Stromal cell of bone marrow (primary cell): ENCODE data around the gene TSNAX.
"Not testable (repeated sequence)": the region's sequence is repeated elsewhere in the genome, so short reads cannot be mapped to it uniquely, and the experiment has no call there.

Experiments used
- DNase-seq: peaks from one replicate; pipeline ENCODE4 v3.0.0-alpha.2; 2012; ENCODE audit warnings: low read depth

The TSNAX gene

DNA sequence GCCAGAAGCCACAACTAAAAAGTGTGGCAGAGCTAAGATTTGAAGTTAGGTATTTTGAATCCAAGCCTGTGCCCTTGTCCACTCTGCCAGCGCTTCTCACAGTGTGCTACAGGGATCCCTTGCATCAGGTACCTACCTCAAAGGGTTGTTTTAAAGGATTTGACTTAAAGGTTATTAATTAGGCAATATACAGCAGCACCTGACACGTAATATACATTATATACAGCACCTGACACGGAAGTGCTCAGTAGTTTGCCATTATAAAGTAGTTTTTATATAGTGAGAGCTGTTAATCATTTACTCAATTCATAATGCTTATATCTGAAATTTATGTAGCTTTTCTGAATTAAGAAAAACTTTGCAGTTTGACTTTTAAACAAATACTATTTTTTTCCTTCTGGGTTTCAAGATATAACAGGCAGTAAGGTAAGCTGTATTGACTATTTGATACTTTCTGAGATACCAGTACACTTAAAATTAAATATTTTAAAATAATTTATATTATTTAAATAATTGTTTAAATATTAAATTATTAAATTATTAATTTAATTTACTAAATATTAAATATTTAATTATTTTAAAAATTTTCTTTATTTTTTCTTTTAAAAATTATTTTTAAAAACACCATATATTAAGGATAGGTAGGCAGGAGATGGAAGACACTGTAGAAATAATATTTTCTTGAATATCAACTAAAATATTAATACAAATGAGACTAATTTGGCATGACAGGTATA, 33.3 kb downstream of the TSNAX start:
- no peak for DNase-seq

DNA sequence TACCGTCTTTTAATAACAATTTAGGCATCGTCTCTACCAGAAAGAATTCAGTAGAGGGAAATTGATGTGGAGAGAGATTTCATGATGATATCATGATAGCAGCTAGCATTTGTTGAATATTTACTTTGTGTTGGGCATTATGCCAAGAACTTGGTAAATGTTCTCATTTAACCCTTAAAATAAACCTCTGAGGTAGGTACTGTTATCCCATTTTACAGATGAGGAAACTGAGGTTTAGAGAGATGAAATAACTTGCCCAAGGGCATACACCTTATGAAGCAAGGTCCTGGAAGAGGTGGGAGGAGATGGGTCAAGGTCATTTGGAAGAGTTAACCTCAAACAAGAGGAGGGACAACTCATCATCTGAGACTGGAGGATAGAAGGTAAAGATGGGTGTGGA, 34.8 kb downstream of the TSNAX start:
- DNase-seq, result no peak

DNA sequence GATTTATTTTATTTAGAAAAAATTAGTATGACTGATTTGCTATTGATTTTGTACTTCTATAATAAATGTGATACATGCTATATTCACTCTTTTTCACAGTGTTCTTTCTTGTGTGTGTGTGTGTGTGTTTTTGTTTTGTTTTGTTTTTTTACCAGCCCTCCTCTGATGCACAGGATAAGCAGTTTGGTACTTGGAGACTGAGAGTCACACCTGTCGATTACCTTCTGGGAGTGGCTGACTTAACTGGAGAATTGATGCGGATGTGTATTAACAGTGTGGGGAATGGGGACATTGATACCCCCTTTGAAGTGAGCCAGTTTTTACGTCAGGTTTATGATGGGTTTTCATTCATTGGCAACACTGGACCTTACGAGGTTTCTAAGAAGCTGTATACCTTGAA, 35.9 kb downstream of the TSNAX start:
- no peak for DNase-seq

DNA sequence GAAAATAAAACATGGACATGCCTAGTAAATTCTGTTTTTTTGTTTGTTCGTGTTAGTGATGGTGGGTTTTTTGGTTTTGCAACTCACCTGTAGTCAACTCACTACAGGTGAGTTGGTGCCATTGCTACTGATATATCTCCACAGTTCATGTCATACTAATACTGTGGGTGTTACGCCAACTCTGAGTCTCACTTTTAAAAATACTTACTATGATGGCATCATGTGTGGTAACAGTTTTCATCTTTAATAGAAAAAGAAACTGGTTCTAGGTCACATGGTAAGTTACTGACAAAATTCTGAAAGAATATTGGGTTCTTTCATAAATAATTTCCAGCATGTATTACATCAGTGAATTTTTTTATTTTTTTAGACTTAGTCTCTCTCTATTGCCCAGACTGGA, 38.0 kb downstream of the TSNAX start:
- no peak for DNase-seq

DNA sequence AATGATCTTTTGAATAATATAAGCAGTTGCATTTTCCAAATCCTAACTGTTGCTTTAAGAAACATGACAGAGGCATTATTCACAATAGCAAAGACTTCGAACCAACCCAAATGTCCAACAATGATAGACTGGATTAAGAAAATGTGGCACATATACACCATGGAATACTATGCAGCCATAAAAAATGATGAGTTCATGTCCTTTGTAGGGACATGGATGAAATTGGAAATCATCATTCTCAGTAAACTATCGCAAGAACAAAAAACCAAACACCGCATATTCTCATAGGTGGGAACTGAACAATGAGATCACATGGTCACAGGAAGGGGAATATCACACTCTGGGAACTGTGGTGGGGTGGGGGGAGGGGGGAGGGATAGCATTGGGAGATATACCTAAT, 41.8 kb downstream of the TSNAX start:
- not testable (repeated sequence) for DNase-seq

DNA sequence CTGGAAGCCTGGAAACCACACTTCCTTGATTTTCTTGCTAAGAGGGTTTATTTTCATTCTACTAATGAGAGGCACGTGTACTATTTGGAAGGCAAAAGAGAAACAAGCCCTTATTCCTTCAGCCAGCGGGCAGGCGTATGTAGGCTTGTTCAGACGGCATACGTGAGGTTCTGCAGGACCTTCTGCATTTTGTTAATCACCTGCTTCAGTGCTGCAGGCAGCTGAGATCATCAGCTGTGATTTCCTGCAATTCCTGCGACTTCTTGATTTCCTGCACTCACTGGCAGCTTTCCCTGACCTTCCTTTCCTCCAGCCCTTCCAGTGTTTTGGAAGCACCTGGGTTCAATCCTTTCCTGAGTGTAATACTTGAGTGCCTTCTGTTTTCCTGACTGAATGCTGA, 43.4 kb downstream of the TSNAX start:
- DNase-seq, result no peak

DNA sequence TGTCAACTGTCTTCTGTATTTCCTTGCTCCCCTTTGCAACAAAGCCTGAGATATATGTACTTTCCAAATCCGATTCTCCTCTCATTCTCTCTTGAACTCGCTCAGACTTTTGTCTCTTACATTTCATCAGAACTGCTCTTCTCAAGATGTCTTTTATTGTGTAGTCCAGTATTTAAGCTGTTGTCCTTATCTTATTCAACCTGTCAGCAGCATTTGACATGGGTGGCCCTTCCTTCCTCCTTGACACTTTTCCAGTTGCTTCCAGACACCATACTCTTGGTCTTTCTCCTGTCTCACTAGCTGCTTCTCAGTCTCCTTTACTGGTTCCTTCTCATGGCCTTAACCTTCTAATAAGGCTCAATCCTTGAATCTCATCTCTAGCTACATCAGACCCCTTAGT, 47.0 kb downstream of the TSNAX start:
- DNase-seq, result no peak

DNA sequence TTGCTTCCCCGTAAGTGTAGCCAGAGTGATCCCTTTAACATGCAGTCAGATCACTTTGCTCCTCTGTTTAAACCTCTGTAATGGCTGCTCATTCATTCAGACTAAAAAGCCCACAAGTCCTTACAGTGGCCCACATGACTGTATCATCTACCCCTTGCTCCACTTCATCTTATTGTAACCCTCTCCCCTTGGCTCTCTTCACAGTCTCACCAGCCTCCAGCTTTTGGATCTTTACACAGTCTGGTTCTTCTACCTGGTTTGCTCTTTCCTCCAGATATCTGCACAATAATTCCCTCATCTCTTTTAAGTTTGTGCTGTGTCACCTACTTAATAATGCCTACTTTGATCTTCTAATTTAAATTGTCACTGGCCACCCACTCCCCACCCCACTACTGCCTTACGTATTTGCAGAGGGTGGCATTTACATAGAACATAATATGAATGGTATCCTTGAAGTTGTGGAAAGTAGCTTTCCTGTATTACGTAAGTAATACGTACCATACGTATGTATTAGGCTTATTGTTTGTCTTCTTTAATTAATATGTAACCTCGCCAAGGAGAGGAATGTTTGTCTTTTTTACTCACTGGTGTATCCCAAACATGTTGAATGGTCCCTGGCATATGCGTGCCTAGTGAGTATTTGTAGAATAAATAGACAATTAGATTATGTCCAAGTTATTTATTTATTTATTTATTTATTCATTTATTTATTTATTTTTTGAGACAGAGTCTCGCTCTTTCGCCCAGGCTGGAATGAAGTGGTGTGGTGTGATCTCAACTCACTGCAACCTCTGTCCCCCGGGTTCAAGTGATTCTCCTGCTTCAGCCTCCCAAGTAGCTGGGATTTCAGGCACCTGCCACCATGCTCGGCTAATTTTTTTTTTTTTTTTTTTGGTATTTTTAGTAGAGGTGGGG, 48.6 kb downstream of the TSNAX start:
- DNase-seq, result no peak

DNA sequence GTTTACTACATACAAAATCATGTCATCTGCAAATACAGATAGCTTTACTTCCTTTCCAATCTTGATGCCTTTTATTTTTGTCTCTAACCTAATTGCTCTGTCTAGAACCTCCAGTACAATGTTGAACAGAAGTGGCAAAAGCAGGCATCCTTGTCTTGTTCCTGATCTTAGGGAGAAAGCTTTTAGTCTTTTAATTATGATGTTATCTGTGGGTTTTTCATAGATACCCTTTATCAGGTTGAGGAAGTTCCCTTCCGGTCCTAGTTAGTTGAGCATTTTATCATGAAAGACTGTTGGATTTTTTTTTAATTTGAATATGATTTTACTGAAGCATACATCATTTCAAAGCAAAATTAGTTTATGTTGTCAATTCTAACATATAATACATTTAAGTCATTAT, 52.4 kb downstream of the TSNAX start:
- no peak for DNase-seq

DNA sequence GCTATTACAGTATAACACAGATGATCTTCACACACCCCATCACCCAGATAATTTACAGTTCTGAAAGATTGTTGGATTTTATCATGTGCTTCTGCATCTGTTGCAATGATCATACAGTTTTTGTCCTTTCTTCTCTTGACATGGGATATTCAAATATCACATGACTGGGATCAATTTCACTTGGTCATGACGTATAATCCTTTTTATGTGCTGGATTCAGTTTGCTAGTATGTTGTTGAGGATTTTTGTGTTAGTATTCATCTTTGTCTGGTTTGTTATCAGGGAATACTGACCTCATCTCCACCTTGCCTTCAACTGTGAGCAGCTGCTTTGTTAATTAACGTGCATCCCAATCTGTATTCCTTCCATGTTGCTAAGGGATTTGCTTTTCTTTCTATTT, 53.4 kb downstream of the TSNAX start:
- no peak for DNase-seq

DNA sequence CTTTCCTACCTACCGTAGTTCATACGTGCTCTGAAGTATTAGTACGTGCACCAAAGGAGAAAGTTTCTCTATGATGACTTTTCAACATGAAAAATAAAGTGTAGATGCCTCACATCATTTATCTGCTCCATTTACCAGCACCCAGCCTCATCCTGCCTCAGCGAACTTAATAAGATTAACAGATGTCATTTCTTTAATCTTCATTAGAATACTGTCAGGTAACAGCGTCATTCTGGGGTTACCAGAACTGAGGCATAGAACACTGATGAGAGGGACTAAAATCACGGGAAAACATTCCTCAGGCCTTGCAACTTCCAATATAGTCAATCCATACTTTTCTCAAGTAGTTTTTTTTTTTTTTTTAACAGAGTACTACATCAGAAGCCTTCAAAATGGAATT, 54.9 kb downstream of the TSNAX start:
- no peak for DNase-seq

DNA sequence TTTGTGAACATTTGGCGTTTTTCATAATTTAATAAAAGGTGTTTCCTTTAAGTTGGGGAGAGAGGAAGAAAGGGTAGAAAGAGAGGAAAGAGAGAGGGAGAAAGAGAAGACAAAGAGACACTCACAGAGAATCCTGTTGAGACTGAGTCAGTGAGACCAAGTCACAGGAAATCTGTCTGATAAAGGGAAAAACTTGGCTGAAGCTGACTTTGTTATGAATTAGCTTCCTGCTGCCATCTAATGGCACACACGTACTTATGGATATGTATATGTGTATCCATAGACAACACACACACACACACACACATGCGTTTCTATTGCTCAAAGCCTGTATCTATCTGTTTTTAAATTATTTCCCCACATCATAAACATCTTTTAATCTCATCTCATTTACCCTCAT, 55.6 kb downstream of the TSNAX start:
- peak; percentile 54 for DNase-seq

DNA sequence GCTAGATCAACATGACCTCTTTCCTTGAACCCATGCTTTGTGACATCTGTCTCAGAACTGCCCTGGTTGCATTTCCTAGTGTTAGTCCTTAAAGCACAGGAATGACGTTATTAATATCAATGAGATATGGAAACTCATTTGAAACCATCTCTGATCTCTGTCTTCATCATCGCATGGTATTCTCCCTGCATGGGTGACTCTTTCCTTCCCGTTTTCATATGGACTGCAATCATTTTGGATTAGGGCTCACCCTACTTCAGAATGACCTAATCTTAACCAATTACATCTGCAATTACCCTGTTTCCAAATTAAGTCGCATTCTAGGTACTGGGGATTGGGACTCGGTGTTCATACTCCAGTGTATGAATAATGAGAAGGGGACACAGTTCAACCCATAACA, 56.5 kb downstream of the TSNAX start:
- DNase-seq, result no peak

DNA sequence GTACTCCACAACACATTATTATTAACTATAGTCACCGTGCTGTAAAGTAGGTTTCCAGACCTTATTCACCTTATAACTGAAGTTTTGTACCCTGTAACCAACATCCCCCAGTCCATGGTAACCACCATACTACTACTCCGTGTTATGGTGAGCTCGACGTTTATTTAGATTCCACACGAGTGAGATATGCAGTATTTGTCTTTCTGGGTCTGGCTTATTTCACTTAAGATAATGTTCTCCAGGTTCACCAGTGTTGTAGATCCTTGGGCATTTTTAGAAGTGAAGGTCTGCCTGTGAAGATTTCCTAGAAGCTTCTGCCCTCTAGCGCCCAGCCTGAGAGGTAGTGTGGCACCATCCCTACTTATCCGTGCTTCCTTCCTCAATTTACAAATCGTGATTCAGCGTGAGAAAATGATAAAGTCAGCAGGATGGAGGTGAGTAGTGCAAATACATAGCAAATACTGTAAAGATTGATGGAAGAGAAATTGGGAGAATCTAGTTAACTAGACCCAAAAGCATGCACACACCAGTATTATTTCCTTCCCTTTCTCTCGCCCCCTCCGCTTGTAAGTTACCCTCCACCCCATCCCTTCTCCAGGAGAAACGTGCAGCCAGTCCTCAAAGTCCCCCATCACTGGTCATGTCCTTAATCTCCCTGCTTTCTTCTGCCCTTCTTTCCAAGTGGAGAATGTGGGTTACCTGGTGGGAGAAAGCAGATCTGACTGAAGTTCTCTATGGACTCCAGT, 62.2 kb downstream of the TSNAX start:
- peak; percentile 50 for DNase-seq

DNA sequence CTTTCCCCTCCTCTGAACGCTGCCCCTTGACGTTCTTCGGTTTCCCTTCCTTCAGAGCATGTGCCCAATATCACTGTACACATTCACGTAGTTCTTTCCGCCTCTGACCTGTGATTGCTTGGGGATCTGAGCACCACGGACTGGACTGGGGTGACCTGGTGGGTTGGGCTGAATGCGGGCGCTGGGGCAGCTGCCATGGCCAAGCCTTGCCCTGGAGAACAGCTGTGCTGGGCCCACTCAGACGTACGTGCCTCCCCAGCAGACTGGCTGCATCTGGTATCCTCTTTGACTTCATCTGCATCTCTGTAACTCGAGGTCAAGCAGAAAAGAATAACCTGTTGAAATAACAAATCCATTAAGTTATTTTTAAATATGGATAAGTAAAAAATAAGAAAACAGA, 63.0 kb downstream of the TSNAX start:
- DNase-seq, result no peak

DNA sequence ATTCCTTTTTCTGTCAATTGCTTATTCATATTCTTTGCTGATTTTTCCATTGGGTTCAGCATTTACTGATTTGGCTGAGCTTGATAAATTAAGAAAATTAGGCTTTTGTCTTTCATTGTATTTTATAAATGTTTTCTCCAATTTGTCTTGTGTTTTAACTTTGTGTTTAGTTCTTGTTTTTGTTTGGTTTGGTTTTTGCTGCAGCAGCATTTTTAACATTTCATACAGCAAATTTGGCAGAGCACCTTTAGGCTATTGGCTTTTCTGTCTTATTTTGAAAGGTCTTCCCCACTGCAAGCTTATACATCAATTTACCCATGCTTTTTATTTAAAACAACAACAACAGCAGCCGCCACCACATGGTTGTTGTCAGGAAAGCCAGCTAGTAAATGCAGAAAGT, 64.3 kb downstream of the TSNAX start:
- no peak for DNase-seq

DNA sequence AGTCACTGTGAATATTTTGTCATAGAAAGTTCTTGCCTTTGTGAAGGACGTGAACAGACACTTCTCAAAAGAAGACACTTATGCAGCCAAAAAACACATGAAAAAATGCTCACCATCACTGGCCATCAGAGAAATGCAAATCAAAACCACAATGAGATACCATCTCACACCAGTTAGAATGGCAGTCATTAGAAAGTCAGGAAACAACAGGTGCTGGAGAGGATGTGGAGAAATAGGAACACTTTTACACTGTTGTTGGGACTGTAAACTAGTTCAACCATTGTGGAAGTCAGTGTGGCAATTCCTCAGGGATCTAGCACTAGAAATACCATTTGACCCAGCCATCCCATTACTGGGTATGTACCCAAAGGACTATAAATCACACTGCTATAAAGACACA, 64.8 kb downstream of the TSNAX start:
- DNase-seq, result not testable (repeated sequence)

DNA sequence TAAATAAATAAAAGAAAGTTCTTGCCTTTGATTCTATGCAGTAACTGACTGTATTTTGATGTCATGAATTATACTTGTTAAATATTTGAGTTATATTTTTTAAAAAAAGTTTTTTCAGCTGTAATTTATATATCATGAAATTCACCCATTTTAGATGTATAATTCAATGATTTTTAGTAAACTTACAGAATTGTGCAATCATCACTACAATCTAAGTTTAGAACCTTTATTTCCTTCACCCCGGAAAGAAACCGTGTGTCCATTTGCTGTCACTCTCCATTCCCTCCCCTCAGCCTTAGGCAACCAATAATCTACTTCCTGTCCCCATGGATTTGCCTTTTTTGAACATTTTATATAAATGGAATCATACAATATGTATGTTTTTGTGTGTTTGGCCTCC, 65.7 kb downstream of the TSNAX start:
- no peak for DNase-seq

DNA sequence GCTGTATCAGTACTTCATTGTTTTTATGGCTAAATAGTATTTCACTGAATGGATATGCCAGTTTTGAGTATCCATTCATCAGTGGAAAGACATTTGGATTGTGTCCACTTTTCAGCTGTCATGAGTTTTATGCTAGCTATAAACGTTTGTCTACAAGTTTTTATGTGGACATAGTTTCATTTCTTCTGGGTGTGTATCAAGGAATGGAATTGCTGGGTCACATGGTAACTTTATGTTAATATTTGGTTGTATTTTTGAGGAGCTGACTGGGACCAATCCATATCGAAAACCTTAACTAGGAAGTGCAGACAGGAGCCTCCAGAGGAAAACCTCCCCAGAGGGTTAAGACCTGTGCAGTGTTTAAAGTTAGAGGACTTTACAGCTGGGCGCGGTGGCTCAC, 66.3 kb downstream of the TSNAX start:
- no peak for DNase-seq

DNA sequence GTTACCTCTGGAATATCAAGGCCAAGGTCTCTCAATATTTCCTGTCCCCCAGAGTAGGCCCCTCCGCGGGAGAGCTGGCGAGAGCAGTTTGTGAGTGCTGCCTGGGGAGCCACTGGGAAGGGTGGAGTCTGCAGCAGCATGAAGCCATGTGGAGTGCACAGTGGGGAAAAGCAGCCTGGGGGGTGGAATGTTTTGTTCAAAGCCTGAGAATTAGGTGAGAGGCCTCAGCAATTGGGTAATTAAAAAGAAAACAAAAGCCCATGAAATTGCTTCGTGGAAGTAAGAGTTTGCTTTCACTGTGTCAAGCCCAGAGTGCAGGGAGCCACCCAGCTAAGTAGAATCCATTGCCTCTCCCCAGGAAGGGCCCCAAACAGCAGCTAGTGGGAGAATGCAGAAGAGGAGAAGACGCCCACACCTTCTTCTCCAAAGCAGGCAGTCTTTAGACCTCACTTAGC, 67.9 kb downstream of the TSNAX start:
- DNase-seq, result no peak

DNA sequence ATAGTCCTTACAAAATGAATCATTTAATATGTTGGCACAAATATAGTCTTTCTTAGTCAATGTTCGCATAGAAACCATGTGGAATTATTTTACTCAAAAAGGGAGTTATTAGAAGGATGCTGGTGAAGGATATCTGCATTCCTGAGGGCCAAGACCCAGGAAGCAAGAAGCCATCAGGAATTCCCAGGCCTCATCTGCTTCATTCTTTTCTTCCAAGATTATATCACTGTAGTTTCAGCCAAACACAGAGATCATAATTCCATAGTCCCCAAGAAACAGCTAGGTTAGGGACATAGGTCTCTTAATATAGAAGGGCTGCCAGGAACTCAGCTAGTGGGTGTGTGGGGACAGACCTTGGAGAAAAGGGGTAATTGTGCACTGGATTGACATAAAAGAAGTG, 69.5 kb downstream of the TSNAX start:
- DNase-seq, result no peak

DNA sequence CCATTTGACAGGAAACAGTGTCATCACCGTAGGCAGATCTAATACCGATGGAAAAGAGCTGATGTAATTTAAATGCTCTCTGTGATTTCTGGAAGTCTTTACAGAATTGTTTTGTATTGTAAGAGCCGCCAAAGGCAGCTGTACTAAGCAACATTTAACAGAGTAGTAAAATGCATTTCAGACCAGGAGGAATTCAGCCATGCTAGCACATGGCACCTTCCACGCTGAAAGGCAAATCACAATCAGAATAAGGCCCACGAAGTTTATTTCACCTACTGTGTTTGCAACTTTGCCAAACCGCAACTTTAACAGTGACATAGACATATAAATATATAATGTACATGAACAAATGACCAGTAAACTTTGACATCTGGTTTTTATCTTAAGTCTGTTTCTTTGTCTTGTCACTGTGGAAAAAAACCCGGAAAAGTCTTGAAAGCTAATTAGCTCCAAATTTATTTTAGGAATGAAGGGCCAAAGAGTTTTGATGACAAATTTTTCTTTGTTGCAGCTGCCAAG, 72.0 kb downstream of the TSNAX start:
- DNase-seq, result no peak
